HL-60/S4 treated with retinoic acid at 250 ng/mL for 4 days and 3 days (cell line): ENCODE results near the gene POLR3G.

Experiments
- in situ Hi-C: fragments of 300-500 bp; cut with MboI; formaldehyde crosslinking; loops from 2 replicates; pipeline ENCODE4 v1.7.0; 2022; ENCODE audit warnings: low sequenced_read_pairs

The POLR3G gene, protein sequence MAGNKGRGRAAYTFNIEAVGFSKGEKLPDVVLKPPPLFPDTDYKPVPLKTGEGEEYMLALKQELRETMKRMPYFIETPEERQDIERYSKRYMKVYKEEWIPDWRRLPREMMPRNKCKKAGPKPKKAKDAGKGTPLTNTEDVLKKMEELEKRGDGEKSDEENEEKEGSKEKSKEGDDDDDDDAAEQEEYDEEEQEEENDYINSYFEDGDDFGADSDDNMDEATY

DNA sequence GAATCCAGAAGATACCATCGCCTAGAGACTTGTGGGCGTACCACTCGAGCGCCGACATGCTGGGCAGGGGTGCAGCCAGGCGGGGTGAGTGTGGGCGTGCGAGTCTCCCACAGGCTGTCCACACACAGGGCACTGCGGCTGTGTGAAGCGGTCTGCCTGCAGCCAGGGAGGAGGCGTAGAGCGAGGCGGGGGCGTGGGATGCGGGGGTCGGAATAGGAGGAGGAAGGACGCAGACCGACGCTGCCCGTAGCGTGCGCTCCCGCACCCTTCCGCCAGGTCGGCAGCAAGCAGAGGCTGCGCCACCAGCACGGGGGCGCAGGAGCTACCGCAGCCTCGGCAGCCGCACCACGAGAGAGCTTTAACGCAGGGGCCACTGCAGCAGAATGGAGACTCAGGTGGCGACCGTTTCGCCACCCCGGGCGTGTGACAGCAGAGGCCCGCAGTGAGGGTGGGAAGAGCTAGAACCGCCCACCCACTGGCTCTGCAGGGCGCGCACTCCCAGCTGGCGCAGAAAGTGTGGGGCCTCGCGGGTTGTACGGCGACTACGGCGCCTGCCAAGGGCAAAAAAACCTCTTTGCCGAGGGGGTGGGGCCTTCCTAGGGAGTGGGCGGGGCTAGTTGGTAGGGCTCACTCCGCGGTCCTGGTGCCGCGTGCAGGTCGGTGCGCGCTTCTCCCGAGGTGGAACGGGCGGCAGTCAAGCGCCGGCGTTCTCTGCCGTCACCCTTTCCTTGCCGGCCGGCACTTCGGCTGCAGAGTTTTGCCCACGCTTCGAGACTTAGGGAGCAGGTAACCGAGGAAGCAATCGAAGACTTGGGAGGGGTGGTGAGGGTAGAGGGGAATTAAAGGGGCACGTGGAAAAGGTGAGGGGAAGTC, at the start of gene POLR3G, which contains the start of gene MBLAC2:
Gene POLR3G, plus strand, starts transcription at position 630 of the 873 bp plus-strand sequence. CDS start 10,704 bp downstream, outside the sequence.
Gene MBLAC2, minus strand, starts transcription at position 537 of the 873 bp plus-strand sequence. Its CDS starts 479 bp downstream, at position 58.
- in situ Hi-C loops = no loop called here

DNA sequence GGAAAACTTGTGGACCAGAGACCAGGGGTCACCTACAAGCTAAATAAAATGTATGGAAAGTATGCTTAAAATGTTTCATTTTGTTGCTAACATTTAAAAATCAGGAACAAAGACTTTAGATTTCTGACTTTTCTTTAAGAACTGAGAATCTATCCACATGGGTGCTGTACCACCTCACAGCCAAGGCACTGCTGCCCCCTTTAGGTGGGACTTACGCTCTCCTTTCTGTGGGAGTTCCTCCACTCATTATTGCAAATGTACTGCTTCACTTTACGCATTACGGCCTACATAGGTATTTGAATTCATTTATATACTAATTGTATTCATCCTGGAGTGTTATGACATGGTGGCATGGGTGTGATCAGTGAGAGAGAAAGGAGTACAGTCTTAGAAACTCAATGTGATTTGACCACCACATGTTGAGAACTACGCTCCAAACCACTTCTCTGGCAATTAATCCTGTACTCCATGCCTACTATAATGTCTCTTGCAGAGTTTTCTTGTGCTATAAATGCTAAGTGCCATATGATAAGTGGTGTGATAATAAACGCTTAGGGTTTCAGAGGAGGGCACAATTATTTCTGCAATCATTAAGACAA, 40.4 kb upstream of the POLR3G start:
- in situ Hi-C loops = no loop called here

DNA sequence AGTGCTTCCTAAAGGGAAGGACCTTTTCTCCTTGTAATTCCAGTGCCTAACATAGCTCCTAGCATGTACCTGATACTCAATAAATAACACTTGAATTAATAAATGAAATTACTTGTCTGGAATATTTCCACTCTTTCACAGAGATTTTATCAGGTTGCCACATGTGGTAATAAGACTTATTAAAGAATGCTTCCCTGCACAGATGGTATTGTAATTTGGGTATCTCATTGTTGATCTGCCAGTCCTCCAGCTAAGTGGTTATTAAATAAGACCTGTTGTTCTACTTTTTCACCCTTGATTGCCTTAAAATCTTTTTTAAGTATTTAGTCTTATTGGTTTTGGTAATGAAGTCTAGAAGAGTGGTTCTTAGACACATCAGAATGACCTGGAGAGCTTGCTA, 37.0 kb upstream of the POLR3G start:
- in situ Hi-C loops = no loop called here

DNA sequence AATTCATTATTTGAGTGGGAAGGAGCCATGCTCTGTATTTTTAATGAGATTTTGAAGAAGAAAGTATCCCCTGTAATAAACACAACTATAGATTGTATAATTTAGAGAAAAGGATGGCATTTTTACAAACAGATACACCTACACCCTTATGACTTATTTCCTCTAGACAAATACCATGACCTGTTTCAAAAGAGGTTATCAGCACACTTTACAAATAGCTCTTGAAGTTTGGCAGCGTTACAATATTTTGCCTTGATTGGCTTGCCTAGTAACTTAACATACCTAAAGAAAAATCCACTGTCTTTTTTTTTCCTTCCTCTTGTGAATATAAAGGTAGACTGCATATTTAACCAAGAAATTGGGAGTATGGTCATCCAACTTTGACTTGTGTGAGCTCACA, 36.6 kb upstream of the POLR3G start:
- in situ Hi-C loops = no loop called here

DNA sequence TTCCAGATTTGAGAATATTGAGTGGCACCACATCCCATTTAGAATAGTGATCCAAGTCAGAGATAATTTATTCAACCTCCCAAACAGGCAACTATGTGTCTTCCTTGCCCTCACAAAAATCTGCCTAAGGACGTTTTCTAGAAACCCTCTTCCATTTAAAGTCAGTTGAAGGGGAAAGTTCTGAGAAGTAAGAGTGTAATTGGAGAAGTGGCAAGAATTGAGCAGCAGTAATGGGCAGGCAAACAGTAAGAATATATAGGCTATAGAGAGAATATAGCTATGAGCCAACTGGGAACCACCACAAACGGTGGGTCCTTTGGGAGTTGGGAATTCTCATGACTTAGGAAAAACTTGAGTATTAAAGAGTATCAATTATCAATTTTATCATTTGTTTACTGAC, 34.0 kb upstream of the POLR3G start:
- in situ Hi-C loops = no loop called here

DNA sequence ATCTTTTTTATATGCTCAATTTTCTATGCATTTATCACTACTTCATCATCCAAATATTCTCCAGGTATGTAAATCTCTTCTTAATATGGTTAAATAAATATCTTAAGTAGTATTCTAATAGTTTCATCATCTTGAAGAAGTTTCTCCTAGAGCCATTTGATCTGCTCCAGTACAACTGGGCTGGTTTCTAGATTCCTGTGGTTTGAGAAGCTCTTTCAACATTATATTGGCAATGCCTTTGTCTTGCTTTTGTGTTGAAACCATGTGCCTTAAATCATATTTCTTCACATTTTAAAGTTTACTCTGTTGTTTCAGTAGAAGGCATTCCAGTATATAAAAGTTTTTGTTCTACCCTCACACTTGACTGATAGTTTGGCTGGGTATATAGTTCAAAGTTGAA, 27.7 kb upstream of the POLR3G start:
- in situ Hi-C loops = no loop called here

DNA sequence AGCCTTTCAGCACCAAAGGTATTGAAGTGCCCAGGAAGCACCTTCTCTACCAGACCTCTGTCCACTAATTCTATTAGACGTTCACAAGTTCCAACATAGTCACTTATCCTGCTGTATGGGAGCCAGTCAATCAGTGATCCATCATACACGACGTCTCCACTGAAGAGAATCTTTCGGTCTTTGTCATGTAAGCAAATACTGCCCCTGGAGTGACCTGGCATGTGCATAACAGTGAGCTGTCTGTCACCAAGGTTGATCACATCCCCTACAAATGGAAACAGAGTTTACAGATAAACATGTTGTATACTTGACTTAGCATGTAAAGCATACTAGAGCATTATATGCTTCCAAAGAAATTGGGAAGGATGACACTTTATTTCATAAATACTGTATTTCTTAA, 13.4 kb upstream of the POLR3G start:
- in situ Hi-C loops = no loop called here

DNA sequence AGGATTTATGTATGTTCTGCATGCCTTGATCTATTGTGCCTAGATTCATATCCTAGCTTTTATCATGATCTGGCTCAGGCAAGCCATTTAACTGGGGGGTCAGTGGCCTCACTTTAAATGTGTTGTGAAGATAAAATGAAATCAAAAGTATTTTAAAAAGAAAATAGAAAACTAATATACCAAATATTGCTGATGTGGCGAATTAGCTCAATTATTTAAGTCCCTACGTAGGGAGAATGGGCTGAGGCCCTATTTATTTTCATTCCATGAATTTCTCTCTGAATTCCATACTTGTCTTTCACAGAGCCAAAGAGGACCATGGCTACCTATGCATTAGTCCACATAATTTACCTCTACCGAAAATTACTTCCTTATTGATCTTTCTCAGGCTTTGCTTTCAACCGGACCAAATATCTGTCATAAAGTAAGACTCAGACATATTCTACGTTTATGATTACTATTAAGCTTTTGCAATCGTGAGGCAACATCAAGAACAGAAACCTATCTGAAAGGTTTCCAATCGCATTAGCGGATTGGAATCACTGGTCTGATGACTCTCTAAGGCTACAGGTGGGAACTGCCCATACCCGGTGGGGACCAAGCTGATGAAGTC, 1.8 kb upstream of the POLR3G start:
- in situ Hi-C loops = no loop called here

DNA sequence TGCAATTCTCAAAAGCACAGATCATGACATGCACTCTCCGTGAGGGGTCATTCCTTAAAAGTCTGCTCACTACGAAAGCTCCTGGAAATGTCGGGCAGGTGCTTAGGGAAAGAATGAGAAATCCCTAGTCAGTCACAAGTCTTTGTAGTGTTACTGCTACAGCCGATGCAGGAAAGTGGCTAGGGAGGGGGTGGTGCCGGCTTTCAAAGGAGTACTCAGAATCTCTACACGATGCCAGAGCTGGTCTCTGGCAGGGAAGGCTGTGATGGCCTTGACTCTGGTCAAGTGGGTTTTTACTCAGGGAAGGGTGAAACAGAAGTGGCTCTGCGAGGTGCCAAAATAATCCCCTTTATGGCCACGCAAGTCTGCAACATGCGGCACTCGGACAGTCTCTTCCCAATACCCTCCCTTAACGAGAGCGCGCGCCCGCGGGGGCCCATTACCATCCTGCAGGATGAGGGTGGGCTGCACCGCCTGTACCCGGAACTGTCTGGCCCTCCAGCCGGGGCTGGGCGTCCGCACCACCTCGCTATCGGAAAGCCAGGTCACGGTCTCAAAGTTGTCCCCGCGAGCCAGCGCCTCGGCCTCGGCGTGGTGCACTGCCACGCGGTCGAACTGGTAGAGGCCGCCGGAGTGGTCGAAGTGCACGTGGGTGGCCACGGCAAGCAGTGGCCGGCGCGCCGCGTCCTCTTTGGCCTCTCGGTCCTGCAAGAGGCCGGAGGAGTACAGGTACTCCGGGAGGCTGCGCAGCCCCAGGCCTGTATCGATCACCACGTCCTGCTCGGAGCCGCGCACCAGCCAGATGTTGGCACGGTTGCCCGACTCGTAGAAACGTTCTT, 1.0 kb upstream of the POLR3G start:
- in situ Hi-C loops = no loop called here

DNA sequence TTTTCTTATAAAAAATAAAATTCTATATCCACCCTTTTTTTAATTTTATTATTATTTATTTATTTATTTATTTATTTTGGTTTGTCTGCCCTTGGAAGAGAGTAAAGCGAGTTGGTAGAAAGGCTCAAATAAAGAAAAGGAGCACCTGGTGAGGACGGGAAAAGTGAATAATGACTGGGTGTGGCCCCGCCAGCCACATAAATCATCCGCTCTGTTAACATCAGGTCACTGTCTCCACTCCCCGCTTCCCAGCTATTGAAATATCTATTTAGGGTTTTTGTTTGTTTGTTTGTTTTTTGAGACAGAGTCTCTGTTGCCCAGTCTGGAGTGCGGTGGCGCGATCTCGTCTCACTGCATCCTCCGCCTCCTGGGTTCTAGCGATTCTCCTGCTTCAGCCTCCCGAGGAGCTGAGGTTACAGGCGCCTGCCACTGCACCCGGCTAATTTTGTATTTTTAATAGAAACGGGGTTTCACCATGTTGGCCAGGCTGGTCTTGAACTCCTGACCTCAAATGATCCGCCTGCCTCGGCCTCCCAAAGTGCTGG, 844 bp downstream of the POLR3G start:
- in situ Hi-C loops = no loop called here

DNA sequence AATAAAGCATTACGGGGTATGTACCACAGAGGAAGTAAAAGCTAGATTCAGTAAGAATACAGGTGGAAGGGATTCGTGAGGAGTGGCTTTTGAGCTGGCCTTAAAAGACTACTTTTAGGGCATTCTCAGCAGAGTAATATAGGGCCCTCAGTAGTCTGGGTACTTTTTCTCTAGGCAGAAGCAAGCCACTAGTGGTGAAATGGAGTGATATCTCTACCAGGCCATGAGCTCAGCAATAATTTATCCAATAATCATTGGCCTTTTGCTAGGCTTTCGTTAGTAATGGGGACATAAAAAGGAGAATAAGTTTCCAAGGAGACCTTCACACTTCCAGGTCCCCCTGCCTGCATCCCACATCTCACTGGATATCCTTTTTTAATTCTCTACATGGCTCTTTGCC, 1.7 kb downstream of the POLR3G start:
- in situ Hi-C loops = no loop called here

DNA sequence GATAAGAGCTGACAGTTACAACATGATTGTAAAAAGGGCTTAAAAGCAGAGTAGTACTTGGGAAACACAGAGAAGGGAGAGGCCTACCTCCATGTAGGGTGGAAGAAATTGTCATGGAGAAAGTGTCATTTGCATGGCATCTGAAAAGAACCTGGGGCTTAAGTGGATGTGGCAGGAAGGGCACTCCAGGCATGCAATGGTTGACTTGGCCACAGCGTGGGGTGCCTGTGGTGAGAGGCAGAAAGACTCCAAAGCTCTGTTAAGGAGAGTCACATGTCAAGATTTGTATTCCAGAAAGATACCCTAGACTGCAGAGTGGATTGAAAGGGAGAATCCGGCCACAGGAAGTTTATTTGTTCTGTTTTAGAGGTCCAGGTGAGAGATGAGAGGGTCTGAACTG, 2.4 kb downstream of the POLR3G start:
- in situ Hi-C loops = no loop called here

DNA sequence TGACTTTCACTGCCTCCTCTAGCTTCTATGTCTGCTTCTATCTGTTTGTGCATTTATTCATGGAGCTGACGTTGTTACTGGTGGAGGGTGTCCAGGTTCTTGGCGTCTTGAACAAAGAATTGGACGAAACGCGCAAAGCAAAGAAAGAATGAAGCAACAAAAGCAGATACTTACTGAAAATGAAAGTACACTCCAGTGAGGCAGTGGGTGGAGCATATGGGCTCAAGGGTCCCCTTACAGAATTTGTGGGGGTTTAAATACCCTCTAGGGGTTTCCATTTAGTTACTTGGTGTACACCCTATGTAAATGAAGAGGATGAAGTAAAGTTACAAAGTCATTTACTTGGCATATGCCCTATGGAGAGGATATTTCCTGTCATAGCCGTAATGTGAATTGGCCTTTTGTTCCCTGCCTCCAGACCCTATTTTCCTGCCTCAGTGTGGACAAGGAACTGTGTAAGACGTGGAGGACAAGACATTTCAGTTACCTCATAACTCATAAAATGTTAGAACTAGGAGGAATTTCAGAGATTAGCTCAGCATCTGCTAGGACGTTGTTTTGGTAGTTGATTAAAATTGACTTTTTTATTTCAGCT, 3.1 kb downstream of the POLR3G start:
- in situ Hi-C loops = no loop called here

DNA sequence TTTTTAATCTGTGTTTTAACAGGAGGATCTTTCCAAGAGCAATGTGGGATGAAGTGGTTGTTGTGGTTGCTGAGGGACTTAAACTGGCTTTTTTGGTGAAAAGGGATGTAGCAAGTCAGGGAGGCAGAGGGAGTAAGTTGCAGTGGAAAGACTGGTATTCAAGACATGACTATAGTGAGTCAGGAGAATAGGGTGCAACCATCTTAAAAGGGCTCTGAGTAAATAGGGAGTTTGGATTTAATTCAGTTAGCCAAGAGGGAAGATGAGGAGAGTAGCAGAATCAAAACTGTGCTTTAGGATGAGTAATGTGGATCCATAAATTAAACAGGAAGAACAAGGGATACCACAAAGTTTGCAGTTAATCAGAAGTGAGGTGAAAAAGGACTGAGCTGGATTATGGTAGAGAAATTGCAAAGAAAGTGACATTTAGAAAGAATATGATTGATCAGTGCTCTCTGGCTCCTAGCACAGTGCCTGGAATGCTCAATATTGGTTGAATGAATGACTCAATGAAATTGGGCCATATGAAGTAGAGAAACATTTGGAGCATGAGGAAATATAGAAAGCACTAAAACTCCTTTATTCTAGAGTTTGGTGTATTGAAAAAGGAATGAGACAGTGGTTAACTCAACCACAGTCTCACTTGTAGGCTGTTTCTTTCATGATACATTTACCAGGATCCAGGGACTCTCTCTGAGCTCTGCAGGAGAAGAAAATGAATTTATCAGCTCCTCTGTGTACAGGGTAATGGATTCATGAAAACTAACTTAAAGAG, 5.1 kb downstream of the POLR3G start:
- in situ Hi-C loops = no loop called here

DNA sequence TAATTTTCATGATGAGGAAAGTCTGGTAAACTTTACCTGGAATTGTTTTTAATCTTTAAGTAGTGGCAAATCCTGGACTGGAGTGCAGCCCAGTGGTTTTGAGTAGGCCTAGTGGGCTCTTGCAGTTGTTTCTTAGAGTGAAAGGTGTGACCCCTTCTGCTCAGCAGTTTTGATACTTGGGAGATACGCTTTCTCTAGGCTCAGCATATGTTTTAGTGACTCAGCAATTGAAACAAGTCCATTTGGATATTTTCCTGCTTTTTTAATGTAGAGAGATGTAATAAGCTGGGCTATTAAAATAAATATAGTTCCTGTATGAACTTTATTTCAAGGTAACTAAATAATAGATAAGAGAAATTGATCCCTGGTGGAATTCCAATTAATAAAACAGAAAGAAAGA, 6.0 kb downstream of the POLR3G start:
- in situ Hi-C loops = no loop called here

DNA sequence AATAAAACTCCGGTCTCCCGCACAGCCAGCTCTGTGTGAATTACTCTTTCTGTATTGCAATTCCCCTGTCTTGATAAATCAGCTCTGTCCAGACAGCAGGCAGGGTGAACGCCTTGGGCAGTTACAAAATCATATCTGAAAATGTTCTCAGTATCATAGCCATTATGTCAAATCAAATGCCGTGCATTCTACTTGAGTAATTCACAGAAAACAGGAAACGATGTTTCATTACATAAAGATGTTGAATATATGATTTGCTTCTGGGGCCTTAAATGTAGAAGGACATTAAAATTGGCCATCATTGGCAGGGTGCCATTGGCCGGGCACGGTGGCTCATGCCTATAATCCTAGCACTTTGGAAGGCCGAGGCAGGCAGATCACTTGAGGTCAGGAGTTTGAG, 8.5 kb downstream of the POLR3G start:
- in situ Hi-C loops = no loop called here

DNA sequence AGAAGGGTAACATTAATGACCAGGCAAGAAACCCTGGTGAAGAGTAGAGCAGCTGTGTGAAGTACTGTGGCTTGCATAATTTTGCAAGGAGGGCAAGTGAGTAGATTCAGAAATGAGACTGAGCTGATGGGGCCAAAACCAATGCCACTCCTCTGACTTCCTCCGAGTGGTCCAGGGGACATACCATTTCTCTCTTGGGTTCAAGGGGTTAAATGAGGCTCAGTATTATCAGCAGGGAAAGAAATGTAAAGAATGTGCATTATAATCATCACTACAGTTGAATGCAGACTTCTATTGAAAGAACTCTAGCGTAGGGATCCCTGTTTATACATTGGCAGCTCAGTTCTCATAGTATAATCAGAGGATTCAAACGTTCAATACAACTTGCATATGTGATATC, 9.9 kb downstream of the POLR3G start:
- in situ Hi-C loops = no loop called here

DNA sequence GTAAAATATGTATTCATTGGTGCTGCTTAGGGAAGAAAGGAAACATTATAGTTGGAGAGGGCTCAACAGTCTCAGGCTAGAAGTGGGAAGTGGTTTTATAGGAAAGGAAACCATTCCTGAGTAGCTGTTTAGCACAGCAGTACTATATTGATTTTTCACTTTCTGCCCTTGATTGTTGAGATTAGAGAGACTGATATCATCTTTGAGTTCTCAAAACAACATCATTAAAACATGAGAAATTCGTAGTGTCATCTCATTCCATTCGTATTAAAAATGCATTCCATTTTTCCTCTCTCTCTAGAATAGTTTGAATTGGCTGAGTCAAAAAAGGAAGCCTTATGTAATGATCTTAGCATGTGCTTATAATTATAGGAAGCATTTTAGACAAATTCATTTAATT, 14.1 kb downstream of the POLR3G start:
- in situ Hi-C loops = no loop called here

DNA sequence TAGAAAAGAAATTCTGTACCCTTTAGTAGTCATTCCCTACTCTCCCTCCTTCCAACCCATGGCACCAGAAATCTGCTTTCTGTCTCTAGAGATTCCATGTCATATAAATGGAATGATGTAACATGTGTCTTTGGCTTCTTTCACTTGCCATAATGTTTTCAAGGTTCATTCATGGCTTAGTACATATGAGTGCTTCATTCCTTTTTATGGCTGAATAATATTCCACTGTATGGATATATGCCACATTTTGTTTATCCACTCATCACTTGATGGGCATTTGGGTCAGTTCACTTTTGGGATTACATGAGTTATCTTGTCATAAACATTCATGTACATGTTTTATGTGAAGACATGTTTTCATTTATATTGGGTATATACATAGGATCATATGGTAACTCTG, 19.4 kb downstream of the POLR3G start:
- in situ Hi-C loops = no loop called here
